ENCODE data around the gene COG6.

The COG6 gene

DNA sequence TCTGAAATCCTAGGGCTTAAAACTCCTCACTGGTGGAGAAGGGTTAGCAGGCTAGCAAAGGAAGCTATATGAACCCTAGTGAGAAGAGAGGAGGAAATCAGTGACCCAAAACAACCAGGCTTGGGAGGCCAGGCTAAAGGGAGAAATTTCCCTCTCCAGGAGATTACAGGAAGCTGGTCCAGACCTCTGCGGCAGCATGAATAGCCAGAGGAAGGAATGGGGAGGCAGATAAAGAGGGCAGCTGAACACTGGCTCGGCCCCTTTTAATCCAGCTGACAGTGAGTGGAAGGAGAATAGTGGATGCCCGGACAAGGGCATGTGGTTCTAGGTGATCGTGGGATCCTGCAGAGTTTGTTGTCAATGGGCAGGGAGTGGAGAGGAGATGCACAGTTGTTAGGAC, 130.6 kb downstream of the COG6 start:
- H3K4me3 ChIP-seq, result no peak overlapping the region

DNA sequence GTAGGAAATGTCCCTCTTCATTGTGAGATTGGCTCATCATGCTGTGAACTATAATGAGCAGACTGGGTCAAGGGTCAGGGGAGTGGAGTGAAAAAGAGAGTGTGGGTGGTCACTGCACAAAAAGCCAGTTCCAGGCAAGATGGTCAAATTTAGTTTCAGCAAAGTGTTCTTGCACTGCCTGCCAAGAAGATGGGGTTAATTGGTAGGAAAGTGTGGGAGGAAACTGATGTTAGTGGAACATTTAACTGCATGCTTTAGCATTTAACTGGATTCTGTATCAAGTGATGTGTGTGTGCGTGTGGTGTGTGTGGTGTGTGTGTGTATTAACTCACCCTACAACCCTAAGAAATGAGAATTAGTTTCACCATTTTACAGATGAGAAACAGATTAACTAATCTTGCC, 131.6 kb downstream of the COG6 start:
- Histone ChIP-seq H3K36me3 (no peaks in the 10 kb centered on the region), H3K9me3 (no peaks in the 10 kb centered on the region), H3K27ac (no peak overlapping the region), H3K4me1 (no peaks in the 10 kb centered on the region), H3K27me3 (no peaks in the 10 kb centered on the region), H3K4me3 (no peak overlapping the region)
- intact Hi-C loops (cut with DNase I; ENCODE audit: low total_unique reads), result no loop called here
- no peak for DNase-seq
- TF ChIP-seq, protein P1, sequence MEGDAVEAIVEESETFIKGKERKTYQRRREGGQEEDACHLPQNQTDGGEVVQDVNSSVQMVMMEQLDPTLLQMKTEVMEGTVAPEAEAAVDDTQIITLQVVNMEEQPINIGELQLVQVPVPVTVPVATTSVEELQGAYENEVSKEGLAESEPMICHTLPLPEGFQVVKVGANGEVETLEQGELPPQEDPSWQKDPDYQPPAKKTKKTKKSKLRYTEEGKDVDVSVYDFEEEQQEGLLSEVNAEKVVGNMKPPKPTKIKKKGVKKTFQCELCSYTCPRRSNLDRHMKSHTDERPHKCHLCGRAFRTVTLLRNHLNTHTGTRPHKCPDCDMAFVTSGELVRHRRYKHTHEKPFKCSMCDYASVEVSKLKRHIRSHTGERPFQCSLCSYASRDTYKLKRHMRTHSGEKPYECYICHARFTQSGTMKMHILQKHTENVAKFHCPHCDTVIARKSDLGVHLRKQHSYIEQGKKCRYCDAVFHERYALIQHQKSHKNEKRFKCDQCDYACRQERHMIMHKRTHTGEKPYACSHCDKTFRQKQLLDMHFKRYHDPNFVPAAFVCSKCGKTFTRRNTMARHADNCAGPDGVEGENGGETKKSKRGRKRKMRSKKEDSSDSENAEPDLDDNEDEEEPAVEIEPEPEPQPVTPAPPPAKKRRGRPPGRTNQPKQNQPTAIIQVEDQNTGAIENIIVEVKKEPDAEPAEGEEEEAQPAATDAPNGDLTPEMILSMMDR (IDR thresholded peaks at IDR 0.05), result no peak

More for the DNA sequence above, 130.6 kb downstream of the COG6 start:
- Histone ChIP-seq H3K4me1 (no peaks in the 10 kb centered on the region), H3K36me3 (no peaks in the 10 kb centered on the region), H3K9me3 (no peaks in the 10 kb centered on the region), H3K27me3 (no peaks in the 10 kb centered on the region), H3K27ac (no peak overlapping the region)
- intact Hi-C loops (cut with DNase I; ENCODE audit: low total_unique reads), result no loop called here
- TF ChIP-seq, protein P1 (IDR thresholded peaks at IDR 0.05), result no peak
- no peak for DNase-seq

DNA sequence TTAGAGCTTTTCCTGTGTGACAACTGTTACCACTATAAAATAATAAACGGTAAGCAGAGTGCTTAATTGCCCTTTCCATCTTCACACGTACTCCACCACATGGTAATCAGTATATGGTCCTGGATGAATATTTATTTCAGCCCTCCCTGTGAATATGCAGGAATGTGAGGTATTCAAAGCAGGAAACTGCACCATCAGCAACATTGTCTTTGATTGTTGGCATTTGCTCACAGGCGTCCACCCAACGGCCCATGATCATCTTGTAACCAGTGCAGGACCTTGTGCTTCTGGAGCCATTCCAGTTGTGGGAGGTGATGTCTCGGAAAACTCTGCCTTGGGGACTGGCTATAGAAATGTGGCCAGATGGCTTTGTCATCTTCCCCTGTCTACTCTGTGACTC, 132.6 kb downstream of the COG6 start:
- H3K27ac ChIP-seq, result no peak overlapping the region
- no peaks in the 10 kb centered on the region for H3K4me1 ChIP-seq
- no peaks in the 10 kb centered on the region for H3K36me3 ChIP-seq
- H3K4me3 ChIP-seq, result no peak overlapping the region
- no peaks in the 10 kb centered on the region for H3K9me3 ChIP-seq
- no peak for DNase-seq
- TF ChIP-seq, protein P1 (IDR thresholded peaks at IDR 0.05), result no peak
- H3K27me3 ChIP-seq, result no peaks in the 10 kb centered on the region
- intact Hi-C loops (cut with DNase I; ENCODE audit: low total_unique reads), result no loop called here

DNA sequence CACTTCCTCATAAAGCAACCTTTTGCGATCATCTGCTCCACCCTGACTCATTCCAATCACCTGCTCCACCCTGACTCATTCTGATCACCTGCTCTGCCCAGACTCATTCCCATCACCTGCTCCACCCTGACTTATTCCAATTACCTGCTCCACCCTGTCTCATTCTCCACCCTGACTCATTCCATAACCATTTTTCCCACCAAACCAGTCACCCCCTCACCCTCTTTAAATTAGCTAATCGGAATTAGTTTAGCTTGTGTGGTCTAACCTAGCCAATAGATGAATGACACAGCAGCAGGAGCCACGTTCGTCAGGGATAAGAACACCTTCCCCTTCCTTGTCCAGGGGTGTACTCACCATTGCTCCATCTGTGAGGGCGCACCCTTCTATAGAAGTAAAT, 134.0 kb downstream of the COG6 start:
- H3K4me3 ChIP-seq, result no peak overlapping the region

More for the DNA sequence above, 134.0 kb downstream of the COG6 start:
- H3K4me1 ChIP-seq, result no peaks in the 10 kb centered on the region
- intact Hi-C loops (cut with DNase I; ENCODE audit: low total_unique reads), result no loop called here
- no peaks in the 10 kb centered on the region for H3K36me3 ChIP-seq
- H3K27me3 ChIP-seq, result no peaks in the 10 kb centered on the region
- H3K27ac ChIP-seq, result no peak overlapping the region
- peaks cover 0 to 5% (median 0%) of the 10 kb centered on the region in 3 donors for H3K9me3 ChIP-seq
- no peak for DNase-seq
- TF ChIP-seq, protein P1 (IDR thresholded peaks at IDR 0.05), result no peak

Data from tibial artery (tissue), 4 donors.